SK-N-SH (cell line): ENCODE data around the gene HRH1. TPM values are rescaled to one million over a fixed set of nuclear protein-coding genes. Genes with fewer than 3 reads are reported as not detected.
A peak's percentile ranks its signal among the peaks of the same experiment; 100 is the strongest.

Source experiments
- CTCF ChIA-PET: fragments of 300-600, 350-600 bp; formaldehyde crosslinking; extraction: SDS; loops from one replicate; lab custom pipeline; 2021; lab: Yijun Ruan, JAX
- POLR2A ChIA-PET: fragments of 350-600 bp; sonication (Branson Sonifier 250); formaldehyde crosslinking; extraction: SDS; loops from one replicate; lab custom pipeline; 2020; ENCODE audit warnings: antibody characterized with exemption, inconsistent platforms; lab: Yijun Ruan, JAX
- DNase-seq: peaks from one replicate; pipeline ENCODE4 v3.0.0; 2012
- H2AFZ ChIP-seq: fragments of 200-600 bp; sonication (generic); 2 replicates; pipeline ENCODE4 v1.8.1; 2016; ENCODE audit warnings: antibody characterized with exemption, mild to moderate bottlenecking, low read depth
- H3F3A ChIP-seq: fragments of 200-600 bp; sonication (generic); replicated peaks from 2 replicates; pipeline ENCODE3; 2016; ENCODE audit warnings: antibody characterized with exemption, mild to moderate bottlenecking; ENCODE audit not compliant: insufficient read depth
- H3K27ac ChIP-seq, 2 experiments: fragments of 200-500 bp in 1 of 2; fragments of 200-600 bp in 1 of 2; sonication (Bioruptor generic) in 1 of 2; sonication (generic), shearing (Covaris generic) in 1 of 2; 2 replicates each; pipeline versions ENCODE4 v1.5.1 to v1.6.1; 2014 to 2016; ENCODE audit warnings: low read depth in 2 of 2, inconsistent platforms in 1 of 2, low read length in 1 of 2, mild to moderate bottlenecking in 1 of 2, mixed read lengths in 1 of 2
- H3K27me3 ChIP-seq: fragments of 200-600 bp; sonication (generic), shearing (Covaris generic); 2 replicates; pipeline ENCODE4 v1.6.1; 2016; ENCODE audit warnings: mixed run types; ENCODE audit not compliant: insufficient read depth
- H3K36me3 ChIP-seq, 2 experiments: fragments of 200-500 bp in 1 of 2; fragments of 200-600 bp in 1 of 2; sonication (Bioruptor generic) in 1 of 2; sonication (generic) in 1 of 2; replicated peaks in 1 of 2; 2 replicates each; pipeline versions ENCODE3 to v1.5.1; 2014 to 2016; ENCODE audit warnings: low read length in 1 of 2, mild to moderate bottlenecking in 1 of 2; ENCODE audit not compliant: insufficient read depth in 2 of 2, control insufficient read depth in 1 of 2
- H3K4me1 ChIP-seq, 2 experiments: fragments of 200-500 bp in 1 of 2; fragments of 200-600 bp in 1 of 2; sonication (Bioruptor generic) in 1 of 2; sonication (generic), shearing (Covaris generic) in 1 of 2; 2 replicates each; pipeline versions ENCODE4 v1.5.1 to v1.6.1; 2014 to 2016; ENCODE audit warnings: low read depth in 1 of 2, low read length in 1 of 2, mixed run types in 1 of 2; ENCODE audit not compliant: insufficient read depth in 2 of 2, control insufficient read depth in 1 of 2
- H3K4me2 ChIP-seq: fragments of 200-600 bp; sonication (generic), shearing (Covaris generic); 2 replicates; pipeline ENCODE4 v1.6.1; 2017; ENCODE audit warnings: mixed run types
- H3K4me3 ChIP-seq, 2 experiments: fragments of 200-500 bp in 1 of 2; fragments of 200-600 bp in 1 of 2; sonication (Bioruptor generic) in 1 of 2; sonication (generic), shearing (Covaris generic) in 1 of 2; 2 replicates each; pipeline versions ENCODE4 v1.5.1 to v1.8.1; 2014 to 2016; ENCODE audit warnings: low read depth in 2 of 2, inconsistent platforms in 1 of 2, low read length in 1 of 2, mild to moderate bottlenecking in 1 of 2, mixed read lengths in 1 of 2, moderate library complexity in 1 of 2
- H3K79me2 ChIP-seq: fragments of 200-600 bp; sonication (generic); 2 replicates; pipeline ENCODE4 v1.8.1; 2017; ENCODE audit warnings: mild to moderate bottlenecking; ENCODE audit not compliant: insufficient read depth
- H3K9ac ChIP-seq: fragments of 200-600 bp; sonication (generic); 2 replicates; pipeline ENCODE4 v1.6.1; 2017; ENCODE audit warnings: mixed run types
- H3K9me2 ChIP-seq: fragments of 200-600 bp; sonication (generic); 2 replicates; pipeline ENCODE4 v1.6.1; 2017; ENCODE audit warnings: mixed run types
- H3K9me3 ChIP-seq: fragments of 200-600 bp; sonication (generic); 2 replicates; pipeline ENCODE4 v1.6.1; 2017; ENCODE audit warnings: mixed run types, mild to moderate bottlenecking, moderate library complexity
- H4K20me1 ChIP-seq: fragments of 200-600 bp; sonication (generic); 2 replicates; pipeline ENCODE4 v1.6.1; 2017; ENCODE audit warnings: mild to moderate bottlenecking, mixed run types; ENCODE audit not compliant: insufficient read depth
- CHD2 ChIP-seq: fragments of 150-350 bp; IDR thresholded peaks from 2 replicates; pipeline ENCODE4 v1.6.1; 2018; ENCODE audit warnings: low read length; ENCODE audit not compliant: partially characterized antibody
- EP300 ChIP-seq, 2 experiments: IDR thresholded peaks; 2 replicates each; pipeline versions ENCODE4 v1.4.0 to v1.6.1; 2012; ENCODE audit warnings: borderline replicate concordance in 1 of 2, low read depth in 1 of 2, low read length in 1 of 2
- FOSL2 ChIP-seq: IDR thresholded peaks from 2 replicates; pipeline ENCODE4 v1.4.0; 2012; ENCODE audit warnings: low read depth, mild to moderate bottlenecking, moderate library complexity, borderline replicate concordance
- FOXJ3 ChIP-seq: sonication (generic); formaldehyde crosslinking; IDR thresholded peaks from 2 replicates; pipeline ENCODE4 v1.5.1; 2020; ENCODE audit warnings: mild to moderate bottlenecking, missing genetic modification reagents
- FOXM1 ChIP-seq: IDR thresholded peaks from 2 replicates; pipeline ENCODE4 v1.4.0; 2012; ENCODE audit warnings: low read depth, mild to moderate bottlenecking
- GATA2 ChIP-seq: sonication (generic); formaldehyde crosslinking; IDR thresholded peaks from 2 replicates; pipeline ENCODE4 v1.5.0; 2020; ENCODE audit warnings: mild to moderate bottlenecking, missing genetic modification reagents
- MEF2A ChIP-seq: IDR thresholded peaks from 2 replicates; pipeline ENCODE4 v1.4.0; 2012; ENCODE audit warnings: low read depth, borderline replicate concordance
- MXI1 ChIP-seq: IDR thresholded peaks from 2 replicates; pipeline ENCODE4 v1.6.1; 2012; ENCODE audit warnings: mild to moderate bottlenecking, low read depth, low read length, improper control_type of control experiment
- NFIC ChIP-seq: IDR thresholded peaks from 2 replicates; pipeline ENCODE4 v1.4.0; 2012; ENCODE audit warnings: borderline replicate concordance
- PBX3 ChIP-seq: IDR thresholded peaks from 2 replicates; pipeline ENCODE4; 2012
- RAD21 ChIP-seq: IDR thresholded peaks from 2 replicates; pipeline ENCODE4 v1.6.1; 2012; ENCODE audit warnings: mild to moderate bottlenecking, low read length
- RCOR1 ChIP-seq: fragments of 150-350 bp; IDR thresholded peaks from 2 replicates; pipeline ENCODE4 v1.6.1; 2017; ENCODE audit warnings: antibody characterized with exemption, low read length
- RXRA ChIP-seq: IDR thresholded peaks from 2 replicates; pipeline ENCODE4 v1.4.0; 2012; ENCODE audit warnings: low read depth, mild to moderate bottlenecking, borderline replicate concordance
- SIN3A ChIP-seq: IDR thresholded peaks from 2 replicates; pipeline ENCODE4 v1.6.1; 2012; ENCODE audit warnings: low read depth, mild to moderate bottlenecking, low read length, moderate library complexity, borderline replicate concordance
- TCF12 ChIP-seq: IDR thresholded peaks from 2 replicates; pipeline ENCODE4 v1.4.0; 2012
- TEAD4 ChIP-seq: IDR thresholded peaks from 2 replicates; pipeline ENCODE4 v1.4.0; 2012; ENCODE audit warnings: mild to moderate bottlenecking, borderline replicate concordance; ENCODE audit not compliant: insufficient read depth
- USF1 ChIP-seq: IDR thresholded peaks from 2 replicates; pipeline ENCODE4 v1.4.0; 2012; ENCODE audit warnings: low read depth, borderline replicate concordance
- ZBTB33 ChIP-seq: IDR thresholded peaks from 2 replicates; pipeline ENCODE4 v1.4.0; 2012; ENCODE audit warnings: low read depth, borderline replicate concordance
- WGBS: methylation state at CpG from one replicate; pipeline ENCODE4 v1.1.6; 2017; ENCODE audit warnings: low lambda C conversion rate; 5-methylcytosine and 5-hydroxymethylcytosine counted together
- polyA plus RNA-seq, 3 experiments: library from polyadenylated mRNA; depleted of rRNA; stranded (reverse); fragments of >200 nt; gene quantifications; 2 replicates each; pipeline ENCODE4 v1.2.3, GENCODE V29; 2012

HRH1 gene
- polyA plus RNA-seq, 1 of the 3 experiments (the other 2 are of a cell fraction), result 6.2 TPM

GRCh38 chr3:11140713-11141104, 13.6 kb upstream of the HRH1 start (continued):
- no peak for TF ChIP-seq USF1
- TF ChIP-seq FOXJ3, result no peak
- no peak for TF ChIP-seq FOXM1

GRCh38 chr3:11143476-11143875, 10.8 kb upstream of the HRH1 start:
- no peak overlapping the region for H3K4me2 ChIP-seq

More at GRCh38 chr3:11143476-11143875, 10.8 kb upstream of the HRH1 start:
- Histone ChIP-seq H3K9me2 (no peaks in the 10 kb centered on the region), H3K79me2 (no peaks in the 10 kb centered on the region; the same call in 1 of the 2 replicates), H3K4me3 (no peak overlapping the region), H3K9me3 (no peaks in the 10 kb centered on the region), H3F3A (peaks cover 13% of the 10 kb centered on the region), H3K4me1 (peaks cover 0 to 10% of the 10 kb centered on the region in 2 experiments; a peak in 2 of 4 replicates), H3K27me3 (no peaks in the 10 kb centered on the region), H3K36me3 (no peaks in the 10 kb centered on the region), H2AFZ (no peak overlapping the region), H3K9ac (no peak overlapping the region), H4K20me1 (no peaks in the 10 kb centered on the region), H3K27ac (peak overlapping the region in 1 of 2 experiments; percentile 35; a peak in 1 of 4 replicates)
- 92% methylated on average over 5 of the region's 5 CpGs for WGBS
- ChIA-PET POLR2A (no interaction called here), CTCF (no interaction called here)
- DNase-seq, result no peak
- TF ChIP-seq MEF2A (no peak), FOSL2 (no peak), GATA2 (CRISPR knock-in tag) (no peak), RCOR1 (no peak), TCF12 (no peak), CHD2 (no peak), FOXM1 (no peak), ZBTB33 (no peak), RAD21 (no peak), SIN3A (no peak), USF1 (no peak), PBX3 (no peak), MXI1 (no peak), TEAD4 (no peak), NFIC (no peak), RXRA (no peak), EP300 (IDR thresholded peaks at IDR 0.05; ENCODE audit: borderline replicate concordance in 1 of 2, low read depth in 1 of 2, low read length in 1 of 2) (no peak)
